ENCODE measurements around the gene DAP3.

GRCh38 chr1:155643230-155643629 is 45.7 kb upstream of the DAP3 start:
- no peak for TF ChIP-seq EZH2 (IDR thresholded peaks at IDR 0.05; ENCODE audit: borderline replicate concordance, insufficient read depth, low read depth, low read length, poor library complexity, severe bottlenecking)
- TF ChIP-seq CTCF (IDR thresholded peaks at IDR 0.05): no peak
